Measurements from ENCODE around the gene PRKACG. TPM values are rescaled to one million over a fixed set of nuclear protein-coding genes. Genes with fewer than 3 reads are reported as not detected.

The PRKACG gene
- total RNA-seq, 1 experiment from 2014 or later = not detected

DNA sequence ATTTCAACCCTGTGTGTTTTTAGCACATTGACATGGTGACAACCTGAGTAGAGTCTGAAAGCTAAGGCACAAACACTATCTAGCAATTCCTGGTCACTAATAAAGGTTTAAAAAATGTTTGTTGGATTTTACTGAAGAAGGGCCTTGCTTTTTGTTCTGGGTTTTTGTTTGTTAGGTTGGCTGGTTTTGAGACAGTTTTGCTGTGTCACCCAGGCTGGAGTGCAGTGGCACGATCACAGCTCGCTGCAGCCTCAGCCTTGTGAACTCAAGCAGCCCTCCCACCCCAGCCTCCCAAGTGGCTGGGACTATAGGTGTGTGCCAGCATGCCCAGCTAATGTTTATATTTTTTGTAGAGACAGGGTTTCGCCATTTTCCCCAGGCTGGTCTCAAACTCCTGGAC lies 39.0 kb downstream of the PRKACG start:
- H3K9me2 ChIP-seq (replicated peaks; ENCODE audit: insufficient read depth, low read length) = no peaks in the 10 kb centered on the region
- H3K27ac ChIP-seq (ENCODE audit: low read length) = no peak overlapping the region
- no peaks in the 10 kb centered on the region for H3K27me3 ChIP-seq (ENCODE audit: low read length)
- H3K36me3 ChIP-seq (ENCODE audit: insufficient read depth, low read length) = no peaks in the 10 kb centered on the region
- DNase-seq = no peak
- H3K4me3 ChIP-seq (ENCODE audit: low read length) = no peak overlapping the region
- no peak overlapping the region for H2AFZ ChIP-seq (ENCODE audit: low read length)
- H3K9ac ChIP-seq (ENCODE audit: low read length) = no peak overlapping the region
- H3K4me1 ChIP-seq (ENCODE audit: low read length) = no peaks in the 10 kb centered on the region
- H4K20me1 ChIP-seq (ENCODE audit: insufficient read depth, low read depth, low read length) = no peaks in the 10 kb centered on the region
- no peaks in the 10 kb centered on the region for H3K79me2 ChIP-seq (ENCODE audit: low read length)
- no peaks in the 10 kb centered on the region for H3K9me3 ChIP-seq (ENCODE audit: low read length)
- H3K4me2 ChIP-seq (ENCODE audit: low read depth, low read length, poor library complexity, severe bottlenecking) = no peak overlapping the region

DNA sequence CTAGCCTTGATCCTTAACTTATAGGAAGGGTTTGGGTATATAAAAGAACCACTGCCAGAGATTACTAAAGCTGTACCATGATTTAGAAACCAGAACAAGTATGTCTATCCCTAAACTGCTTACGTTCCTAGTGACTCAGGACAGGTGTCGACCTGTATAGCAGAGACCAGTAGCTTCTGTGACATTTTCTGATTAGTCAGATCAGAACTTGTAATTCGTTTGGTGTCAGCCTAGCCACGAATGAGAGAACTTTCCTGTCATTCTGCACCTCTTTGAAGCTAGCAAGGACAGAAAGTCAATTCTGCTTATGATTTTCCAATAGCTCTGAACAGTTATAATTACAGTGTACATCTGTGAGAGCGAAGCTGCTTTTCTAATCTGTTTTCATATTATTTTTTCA lies 39.5 kb downstream of the PRKACG start:
- Histone ChIP-seq H3K27ac (ENCODE audit: low read length) (no peak overlapping the region), H3K4me3 (ENCODE audit: low read length) (no peak overlapping the region), H3K9me3 (ENCODE audit: low read length) (no peaks in the 10 kb centered on the region), H3K27me3 (ENCODE audit: low read length) (no peaks in the 10 kb centered on the region), H3K9me2 (replicated peaks; ENCODE audit: insufficient read depth, low read length) (no peaks in the 10 kb centered on the region), H3K4me2 (ENCODE audit: low read depth, low read length, poor library complexity, severe bottlenecking) (no peak overlapping the region), H3K36me3 (ENCODE audit: insufficient read depth, low read length) (no peaks in the 10 kb centered on the region), H4K20me1 (ENCODE audit: insufficient read depth, low read depth, low read length) (no peaks in the 10 kb centered on the region), H3K4me1 (ENCODE audit: low read length) (no peaks in the 10 kb centered on the region), H3K9ac (ENCODE audit: low read length) (no peak overlapping the region), H3K79me2 (ENCODE audit: low read length) (no peaks in the 10 kb centered on the region), H2AFZ (ENCODE audit: low read length) (no peak overlapping the region)
- DNase-seq = no peak

DNA sequence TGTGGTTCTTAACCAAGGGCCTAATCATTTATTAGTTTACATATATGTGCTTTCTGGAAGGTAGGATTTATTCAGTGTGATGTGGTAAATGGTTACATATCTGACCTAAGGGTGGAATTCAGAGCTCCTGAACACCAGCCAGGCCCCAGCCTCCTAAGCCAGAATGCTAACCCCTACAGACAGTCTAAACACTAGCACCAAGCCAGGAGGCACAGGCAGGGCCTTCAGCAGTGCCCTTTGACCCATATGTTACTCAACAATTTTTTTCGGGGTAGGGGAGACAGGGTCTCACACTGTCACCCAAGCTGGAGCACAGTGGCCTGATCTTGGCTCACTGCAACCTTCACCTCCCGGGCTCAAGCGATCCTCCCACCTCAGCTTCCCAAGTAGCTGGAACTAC lies 40.3 kb downstream of the PRKACG start:
- Histone ChIP-seq H3K79me2 (ENCODE audit: low read length) (no peaks in the 10 kb centered on the region), H3K4me3 (ENCODE audit: low read length) (no peak overlapping the region), H3K36me3 (ENCODE audit: insufficient read depth, low read length) (no peaks in the 10 kb centered on the region), H3K4me1 (ENCODE audit: low read length) (no peaks in the 10 kb centered on the region), H3K27ac (ENCODE audit: low read length) (no peak overlapping the region), H3K9ac (ENCODE audit: low read length) (no peak overlapping the region), H3K4me2 (ENCODE audit: low read depth, low read length, poor library complexity, severe bottlenecking) (no peak overlapping the region), H2AFZ (ENCODE audit: low read length) (no peak overlapping the region), H3K27me3 (ENCODE audit: low read length) (no peaks in the 10 kb centered on the region), H3K9me2 (replicated peaks; ENCODE audit: insufficient read depth, low read length) (no peaks in the 10 kb centered on the region), H4K20me1 (ENCODE audit: insufficient read depth, low read depth, low read length) (no peaks in the 10 kb centered on the region), H3K9me3 (ENCODE audit: low read length) (no peaks in the 10 kb centered on the region)
- DNase-seq = no peak

DNA sequence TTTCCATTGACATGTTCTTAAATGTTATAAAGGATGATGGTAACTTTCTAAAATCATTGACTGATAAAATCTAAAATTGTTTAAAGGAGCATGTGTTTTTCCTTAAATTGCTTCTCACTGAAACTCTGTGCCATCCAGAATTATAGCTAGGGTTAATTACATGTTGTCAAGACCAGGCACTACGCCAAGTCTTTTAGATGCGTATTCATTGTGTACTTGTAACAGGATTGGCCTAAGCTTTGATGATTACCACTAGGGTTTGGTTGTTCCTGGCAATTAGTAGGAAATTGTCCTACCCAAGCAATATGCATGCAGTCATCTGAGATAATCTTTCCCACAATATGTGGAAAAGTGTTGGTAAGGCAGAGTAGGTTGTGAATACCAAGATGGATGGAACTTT lies 43.8 kb downstream of the PRKACG start:
- Histone ChIP-seq H3K4me1 (ENCODE audit: low read length) (no peaks in the 10 kb centered on the region), H3K79me2 (ENCODE audit: low read length) (no peaks in the 10 kb centered on the region), H3K9me2 (replicated peaks; ENCODE audit: insufficient read depth, low read length) (no peaks in the 10 kb centered on the region), H3K27me3 (ENCODE audit: low read length) (no peaks in the 10 kb centered on the region), H3K36me3 (ENCODE audit: insufficient read depth, low read length) (no peaks in the 10 kb centered on the region), H4K20me1 (ENCODE audit: insufficient read depth, low read depth, low read length) (no peaks in the 10 kb centered on the region), H3K4me3 (ENCODE audit: low read length) (no peak overlapping the region), H3K27ac (ENCODE audit: low read length) (no peak overlapping the region), H3K9me3 (ENCODE audit: low read length) (no peaks in the 10 kb centered on the region), H2AFZ (ENCODE audit: low read length) (no peak overlapping the region), H3K4me2 (ENCODE audit: low read depth, low read length, poor library complexity, severe bottlenecking) (no peak overlapping the region), H3K9ac (ENCODE audit: low read length) (no peak overlapping the region)
- DNase-seq = no peak

DNA sequence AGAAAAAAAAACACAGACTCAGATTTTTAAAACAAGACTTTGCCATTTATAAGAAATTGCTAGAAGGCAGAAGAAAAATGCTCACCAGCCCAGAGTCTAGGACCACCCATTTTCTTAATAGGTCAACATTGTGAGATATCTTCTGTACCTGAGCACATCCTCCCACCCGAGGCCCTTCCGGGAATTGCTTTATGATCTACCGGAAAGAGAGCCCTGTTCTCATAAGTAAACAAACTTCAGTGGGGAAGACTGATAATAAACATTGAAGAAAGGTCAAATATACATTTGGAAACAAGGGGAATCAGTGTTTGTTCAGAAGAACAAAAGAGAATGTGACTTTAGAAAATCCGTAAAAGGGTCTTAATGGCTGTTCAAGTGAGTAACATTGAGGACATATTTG lies 44.4 kb downstream of the PRKACG start:
- Histone ChIP-seq H3K9me2 (replicated peaks; ENCODE audit: insufficient read depth, low read length) (no peaks in the 10 kb centered on the region), H3K36me3 (ENCODE audit: insufficient read depth, low read length) (no peaks in the 10 kb centered on the region), H3K27me3 (ENCODE audit: low read length) (no peaks in the 10 kb centered on the region), H3K79me2 (ENCODE audit: low read length) (no peaks in the 10 kb centered on the region), H3K9ac (ENCODE audit: low read length) (no peak overlapping the region), H2AFZ (ENCODE audit: low read length) (no peak overlapping the region), H3K27ac (ENCODE audit: low read length) (no peak overlapping the region), H3K9me3 (ENCODE audit: low read length) (no peaks in the 10 kb centered on the region), H3K4me3 (ENCODE audit: low read length) (no peak overlapping the region), H3K4me1 (ENCODE audit: low read length) (no peaks in the 10 kb centered on the region), H3K4me2 (ENCODE audit: low read depth, low read length, poor library complexity, severe bottlenecking) (no peak overlapping the region), H4K20me1 (ENCODE audit: insufficient read depth, low read depth, low read length) (no peaks in the 10 kb centered on the region)
- no peak for DNase-seq

DNA sequence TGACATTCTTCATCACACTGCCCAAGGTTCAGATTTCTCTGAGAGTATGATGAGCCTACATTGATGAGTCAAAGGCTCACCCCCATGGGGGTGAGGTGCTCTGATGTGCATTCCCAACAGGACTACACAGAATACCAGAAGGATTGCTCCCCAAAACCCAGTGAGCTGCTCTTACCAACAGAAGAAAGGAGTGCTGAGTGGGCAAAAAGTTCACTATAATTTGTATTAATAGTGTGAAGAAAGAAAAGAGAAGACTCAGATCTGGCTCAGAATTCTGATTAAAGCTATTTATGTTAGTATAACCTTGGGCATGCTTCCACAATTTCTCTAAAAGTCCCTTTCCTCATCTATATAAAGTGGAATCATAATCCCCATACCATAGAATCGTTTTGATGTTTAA lies 46.1 kb downstream of the PRKACG start:
- Histone ChIP-seq H3K9ac (ENCODE audit: low read length) (no peak overlapping the region), H3K4me3 (ENCODE audit: low read length) (no peak overlapping the region), H3K9me3 (ENCODE audit: low read length) (no peaks in the 10 kb centered on the region)

DNA sequence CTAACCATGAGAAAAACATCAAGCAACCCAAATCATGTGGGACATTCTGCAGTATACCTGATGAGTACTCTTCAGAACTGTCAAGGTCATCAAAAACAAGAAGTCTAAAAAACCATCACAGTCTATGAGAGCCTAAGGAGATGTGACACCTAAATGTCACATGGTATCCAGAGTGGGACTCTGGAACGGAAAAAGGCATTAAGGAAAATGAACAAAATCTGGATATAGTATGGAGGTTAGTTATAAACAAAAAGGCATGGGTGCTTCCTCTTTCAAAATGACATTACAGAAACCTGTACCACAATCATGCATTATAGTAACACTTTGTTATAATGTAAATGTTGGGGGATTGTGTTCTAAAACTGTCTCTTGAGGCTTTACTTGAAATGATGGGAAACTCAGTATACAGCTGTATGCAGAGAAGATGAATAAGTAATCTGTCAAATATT lies 47.4 kb downstream of the PRKACG start:
- Histone ChIP-seq H3K9me3 (ENCODE audit: low read length) (no peaks in the 10 kb centered on the region), H4K20me1 (ENCODE audit: insufficient read depth, low read depth, low read length) (no peaks in the 10 kb centered on the region), H3K27ac (ENCODE audit: low read length) (no peak overlapping the region), H3K4me3 (ENCODE audit: low read length) (no peak overlapping the region), H3K36me3 (ENCODE audit: insufficient read depth, low read length) (no peaks in the 10 kb centered on the region), H3K4me2 (ENCODE audit: low read depth, low read length, poor library complexity, severe bottlenecking) (no peak overlapping the region), H3K9ac (ENCODE audit: low read length) (no peak overlapping the region), H2AFZ (ENCODE audit: low read length) (no peak overlapping the region), H3K27me3 (ENCODE audit: low read length) (no peaks in the 10 kb centered on the region), H3K9me2 (replicated peaks; ENCODE audit: insufficient read depth, low read length) (no peaks in the 10 kb centered on the region), H3K79me2 (ENCODE audit: low read length) (no peaks in the 10 kb centered on the region), H3K4me1 (ENCODE audit: low read length) (no peaks in the 10 kb centered on the region)
- no peak for DNase-seq

More for the DNA sequence above, 46.1 kb downstream of the PRKACG start:
- no peaks in the 10 kb centered on the region for H4K20me1 ChIP-seq (ENCODE audit: insufficient read depth, low read depth, low read length)
- no peak overlapping the region for H3K4me2 ChIP-seq (ENCODE audit: low read depth, low read length, poor library complexity, severe bottlenecking)
- H3K9me2 ChIP-seq (replicated peaks; ENCODE audit: insufficient read depth, low read length) = no peaks in the 10 kb centered on the region
- no peaks in the 10 kb centered on the region for H3K36me3 ChIP-seq (ENCODE audit: insufficient read depth, low read length)
- H3K4me1 ChIP-seq (ENCODE audit: low read length) = no peaks in the 10 kb centered on the region
- no peak overlapping the region for H2AFZ ChIP-seq (ENCODE audit: low read length)
- H3K79me2 ChIP-seq (ENCODE audit: low read length) = no peaks in the 10 kb centered on the region
- no peaks in the 10 kb centered on the region for H3K27me3 ChIP-seq (ENCODE audit: low read length)
- no peak overlapping the region for H3K27ac ChIP-seq (ENCODE audit: low read length)
- no peak for DNase-seq

DNA sequence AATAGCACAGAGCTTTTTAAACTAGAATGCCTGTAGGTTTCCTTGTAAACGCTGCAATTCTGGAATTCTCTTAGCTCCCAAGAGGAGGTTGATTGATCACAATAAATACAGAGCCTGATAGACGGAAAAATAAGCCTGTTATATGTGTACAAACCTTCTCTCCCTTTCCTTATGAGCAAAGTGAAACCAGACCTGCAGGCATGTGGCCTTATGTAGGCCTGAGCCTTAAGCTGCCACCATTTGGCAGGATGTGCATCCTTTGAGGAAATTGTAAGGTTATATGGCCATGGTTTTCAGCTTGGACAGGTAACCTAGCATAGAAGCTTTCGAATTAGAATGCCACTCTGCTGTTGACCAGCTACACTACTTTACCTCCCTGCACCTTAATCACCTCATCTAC lies 49.1 kb downstream of the PRKACG start:
- no peaks in the 10 kb centered on the region for H4K20me1 ChIP-seq (ENCODE audit: insufficient read depth, low read depth, low read length)
- no peak overlapping the region for H3K27ac ChIP-seq (ENCODE audit: low read length)
- no peaks in the 10 kb centered on the region for H3K79me2 ChIP-seq (ENCODE audit: low read length)
- no peaks in the 10 kb centered on the region for H3K4me1 ChIP-seq (ENCODE audit: low read length)
- H3K9me2 ChIP-seq (replicated peaks; ENCODE audit: insufficient read depth, low read length) = no peaks in the 10 kb centered on the region
- no peak overlapping the region for H3K4me3 ChIP-seq (ENCODE audit: low read length)
- H3K36me3 ChIP-seq (ENCODE audit: insufficient read depth, low read length) = no peaks in the 10 kb centered on the region
- H2AFZ ChIP-seq (ENCODE audit: low read length) = no peak overlapping the region
- no peak for DNase-seq
- H3K27me3 ChIP-seq (ENCODE audit: low read length) = no peaks in the 10 kb centered on the region
- no peak overlapping the region for H3K4me2 ChIP-seq (ENCODE audit: low read depth, low read length, poor library complexity, severe bottlenecking)
- H3K9me3 ChIP-seq (ENCODE audit: low read length) = no peaks in the 10 kb centered on the region
- no peak overlapping the region for H3K9ac ChIP-seq (ENCODE audit: low read length)

DNA sequence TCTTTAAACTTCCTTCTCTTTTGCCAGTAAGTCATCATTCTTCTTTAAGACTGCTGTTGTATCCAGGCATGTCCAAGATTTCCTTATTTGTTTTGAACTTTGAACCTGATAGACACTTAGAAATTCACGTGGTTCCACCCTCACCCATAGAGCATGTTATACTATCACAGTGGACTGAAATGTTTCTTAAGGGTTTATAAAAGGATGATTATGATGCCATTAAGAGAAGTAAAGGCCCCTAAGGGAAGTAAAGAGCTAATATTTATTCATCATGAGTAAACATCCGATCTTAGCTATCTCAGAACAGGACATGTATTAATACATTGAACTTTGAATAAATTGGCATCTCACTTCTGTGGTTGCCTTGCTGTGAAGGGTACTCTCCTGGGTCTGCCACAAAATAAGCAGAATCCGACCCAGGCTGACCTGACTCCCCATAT lies 49.8 kb downstream of the PRKACG start:
- Histone ChIP-seq H3K9me2 (replicated peaks; ENCODE audit: insufficient read depth, low read length) (no peaks in the 10 kb centered on the region), H3K9me3 (ENCODE audit: low read length) (no peaks in the 10 kb centered on the region), H2AFZ (ENCODE audit: low read length) (no peak overlapping the region), H3K4me1 (ENCODE audit: low read length) (no peaks in the 10 kb centered on the region), H3K4me2 (ENCODE audit: low read depth, low read length, poor library complexity, severe bottlenecking) (no peak overlapping the region), H3K27me3 (ENCODE audit: low read length) (no peaks in the 10 kb centered on the region), H3K4me3 (ENCODE audit: low read length) (no peak overlapping the region), H3K36me3 (ENCODE audit: insufficient read depth, low read length) (no peaks in the 10 kb centered on the region), H3K79me2 (ENCODE audit: low read length) (no peaks in the 10 kb centered on the region), H3K27ac (ENCODE audit: low read length) (no peak overlapping the region), H3K9ac (ENCODE audit: low read length) (no peak overlapping the region), H4K20me1 (ENCODE audit: insufficient read depth, low read depth, low read length) (no peaks in the 10 kb centered on the region)
- no peak for DNase-seq
